Activated naive CD4-positive, alpha-beta T cell (primary cell): ENCODE results near the gene SLC35D1.
"Not testable (repeated sequence)": the region's sequence is repeated elsewhere in the genome, so short reads cannot be mapped to it uniquely, and the experiment has no call there.

ENCODE experiments used
- DNase-seq, 4 experiments: peaks; one replicate each; lab custom pipeline; 2025; lab: John Stamatoyannopoulos, UW

Gene SLC35D1

GRCh38 chr1:66985835-66986234 is 68.1 kb downstream of the SLC35D1 start:
- no peak for DNase-seq

GRCh38 chr1:66984491-66984890 is 69.5 kb downstream of the SLC35D1 start:
- DNase-seq = no peak

- no peak for DNase-seq
These were observed 71.2 kb downstream of the SLC35D1 start for GRCh38 chr1:66982561-66983260.

GRCh38 chr1:66981679-66982078 is 72.3 kb downstream of the SLC35D1 start:
- DNase-seq = peak in 1 of 4 experiments; percentile 4

GRCh38 chr1:66980745-66981367 is 73.1 kb downstream of the SLC35D1 start:
- no peak for DNase-seq

GRCh38 chr1:66979621-66980020 is 74.3 kb downstream of the SLC35D1 start:
- DNase-seq = not testable (repeated sequence)

- DNase-seq = no peak
These were observed 75.7 kb downstream of the SLC35D1 start for GRCh38 chr1:66978201-66978600.

GRCh38 chr1:66968574-66968973 is 85.4 kb downstream of the SLC35D1 start:
- DNase-seq = no peak

- not testable (repeated sequence) for DNase-seq
These were observed 87.6 kb downstream of the SLC35D1 start for GRCh38 chr1:66966188-66966873.

- DNase-seq = no peak
These were observed 96.0 kb downstream of the SLC35D1 start for GRCh38 chr1:66957938-66958337.

GRCh38 chr1:66954208-66954607 is 99.7 kb downstream of the SLC35D1 start:
- no peak for DNase-seq

GRCh38 chr1:66951513-66951912 is 102.4 kb downstream of the SLC35D1 start:
- DNase-seq = no peak
